Esophagus muscularis mucosa (tissue), 3 donors: Measurements from ENCODE around the gene GRID1.

Experiments used
- POLR2A ChIP-seq: fragments of 450-650 bp; IDR thresholded peaks from one replicate; pipeline ENCODE4 v1.6.1; 2017; ENCODE audit warnings: antibody characterized with exemption, moderate library complexity, mild to moderate bottlenecking, low read depth
- POLR2AphosphoS5 ChIP-seq, 2 donors: sonication (generic); formaldehyde crosslinking; IDR thresholded peaks; one replicate each; pipeline ENCODE4 v1.6.1; 2017; ENCODE audit warnings: antibody characterized with exemption in 2 of 2
- TF ChIP-seq, protein P1 (sequence below), 3 experiments: fragments of 200-600 bp in 2 of 3; fragments of 450-650 bp in 1 of 3; sonication (generic) in 2 of 3; IDR thresholded peaks; one replicate each; pipeline ENCODE4 v1.5.1; 2017 to 2019; ENCODE audit warnings: antibody characterized with exemption in 3 of 3, mild to moderate bottlenecking in 2 of 3, moderate library complexity in 1 of 3

- no peak for TF ChIP-seq POLR2A
- TF ChIP-seq, protein P1, sequence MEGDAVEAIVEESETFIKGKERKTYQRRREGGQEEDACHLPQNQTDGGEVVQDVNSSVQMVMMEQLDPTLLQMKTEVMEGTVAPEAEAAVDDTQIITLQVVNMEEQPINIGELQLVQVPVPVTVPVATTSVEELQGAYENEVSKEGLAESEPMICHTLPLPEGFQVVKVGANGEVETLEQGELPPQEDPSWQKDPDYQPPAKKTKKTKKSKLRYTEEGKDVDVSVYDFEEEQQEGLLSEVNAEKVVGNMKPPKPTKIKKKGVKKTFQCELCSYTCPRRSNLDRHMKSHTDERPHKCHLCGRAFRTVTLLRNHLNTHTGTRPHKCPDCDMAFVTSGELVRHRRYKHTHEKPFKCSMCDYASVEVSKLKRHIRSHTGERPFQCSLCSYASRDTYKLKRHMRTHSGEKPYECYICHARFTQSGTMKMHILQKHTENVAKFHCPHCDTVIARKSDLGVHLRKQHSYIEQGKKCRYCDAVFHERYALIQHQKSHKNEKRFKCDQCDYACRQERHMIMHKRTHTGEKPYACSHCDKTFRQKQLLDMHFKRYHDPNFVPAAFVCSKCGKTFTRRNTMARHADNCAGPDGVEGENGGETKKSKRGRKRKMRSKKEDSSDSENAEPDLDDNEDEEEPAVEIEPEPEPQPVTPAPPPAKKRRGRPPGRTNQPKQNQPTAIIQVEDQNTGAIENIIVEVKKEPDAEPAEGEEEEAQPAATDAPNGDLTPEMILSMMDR (IDR thresholded peaks at IDR 0.05), result no peak
- TF ChIP-seq POLR2AphosphoS5 (IDR thresholded peaks at IDR 0.05), result no peak
Observed at GRCh38 chr10:86195521-86196157, 171.0 kb downstream of the GRID1 start.
